ENCODE results near the gene UGGT2.

- TF ChIP-seq CTCF (IDR thresholded peaks at IDR 0.05) (no peak), POLR2A (IDR thresholded peaks at IDR 0.05) (no peak)
These were observed 96.5 kb downstream of the UGGT2 start for GRCh38 chr13:95956589-95957148.

Data from thyroid gland (tissue), 4 donors.